CD4-positive, alpha-beta T cell treated with Interleukin-6 at 100 ng/mL for 8 hours (primary cell): ENCODE data around the gene FOXK2.

ENCODE experiments used
- DNase-seq: peaks from one replicate; pipeline ENCODE4 v3.0.0-alpha.2; 2020; ENCODE audit warnings: mixed read lengths, low spot score

Gene FOXK2

GRCh38 chr17:82609655-82610054, 90.1 kb downstream of the FOXK2 start:
- DNase-seq = no peak

- no peak for DNase-seq
These were observed 91.9 kb downstream of the FOXK2 start for GRCh38 chr17:82611140-82612058.

DNA sequence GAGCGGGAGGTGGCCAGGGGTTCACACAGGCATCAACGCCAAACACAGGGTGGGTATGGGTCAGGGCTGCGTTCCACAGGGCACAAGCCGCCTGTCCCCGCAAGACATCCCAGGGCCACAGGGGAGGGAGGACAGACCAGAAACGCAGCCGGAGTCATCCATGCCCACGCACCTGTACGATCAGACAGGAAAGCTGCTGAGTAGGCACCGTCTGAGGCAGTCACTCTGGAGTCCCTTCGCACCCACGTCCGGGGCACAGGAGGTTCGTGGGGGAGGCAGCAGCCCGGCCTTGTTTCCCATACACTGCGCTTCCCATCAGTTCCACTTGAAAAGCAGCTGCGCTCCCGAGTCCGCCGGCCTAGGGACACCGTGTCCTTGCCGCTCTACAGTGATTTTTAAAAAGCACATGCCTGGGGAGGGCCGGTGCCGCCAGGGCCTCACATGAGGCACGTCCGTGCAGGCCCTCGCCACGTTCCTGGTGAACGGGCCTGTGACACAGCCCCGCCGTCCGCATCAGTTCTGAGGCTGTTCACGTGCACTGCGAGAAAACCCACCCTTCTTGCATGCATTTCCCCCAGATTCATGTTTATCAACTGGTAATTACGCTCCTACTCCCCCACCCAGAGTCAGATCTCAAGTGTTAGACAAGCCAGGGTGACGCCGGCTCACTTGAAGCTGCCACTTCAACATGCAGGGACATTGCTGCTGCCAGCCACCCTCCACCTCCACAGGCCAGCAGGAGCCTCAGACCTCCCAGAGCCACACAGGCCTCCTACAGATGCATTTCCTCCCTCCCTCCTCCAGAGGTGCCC, 94.0 kb downstream of the FOXK2 start:
- DNase-seq = no peak

- no peak for DNase-seq
These were observed 94.6 kb downstream of the FOXK2 start for GRCh38 chr17:82614095-82614631.

DNA sequence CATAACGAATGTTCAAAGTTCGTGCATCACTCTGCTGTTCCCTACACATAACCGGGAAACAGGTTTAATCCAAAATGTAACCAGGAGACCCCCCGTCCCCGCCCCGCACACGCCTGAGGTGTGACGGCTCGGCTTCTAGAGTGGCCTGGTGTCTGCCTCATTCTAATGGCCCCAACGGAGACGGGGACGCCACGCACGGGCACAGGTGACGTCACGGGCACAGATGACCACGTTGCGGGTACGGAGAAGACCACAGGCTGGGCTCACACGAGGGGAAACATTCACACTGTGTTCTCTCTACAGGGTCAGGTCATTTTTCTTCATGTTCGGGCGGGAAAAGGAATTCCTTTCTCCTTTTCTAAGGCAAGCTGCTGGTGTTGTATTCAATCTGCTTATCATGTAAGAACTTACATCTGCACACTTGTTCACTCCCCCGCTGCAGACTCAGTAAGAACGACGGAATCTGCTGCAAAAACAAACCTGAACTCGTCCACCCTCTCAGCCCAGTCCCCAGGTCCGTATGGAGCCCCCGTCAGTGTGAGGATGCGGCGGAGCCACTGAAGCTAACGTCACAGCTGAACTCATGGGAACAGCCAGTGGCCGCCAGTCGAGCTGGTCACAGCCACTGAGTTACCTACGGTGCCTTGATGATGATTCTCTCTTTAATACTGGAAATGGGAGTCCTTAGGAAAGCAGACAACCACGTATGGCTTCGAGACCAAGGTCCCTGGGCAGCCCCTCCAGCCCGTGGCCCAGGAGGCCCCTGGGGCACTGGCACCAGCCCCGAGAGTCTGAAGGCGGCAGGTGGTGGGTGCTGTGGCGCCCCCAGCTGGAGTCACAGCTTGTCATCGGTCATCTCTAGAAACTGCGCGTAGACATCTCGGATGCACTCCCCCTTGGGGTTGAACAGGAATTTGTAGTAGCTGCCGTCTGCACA, 95.8 kb downstream of the FOXK2 start:
- DNase-seq = no peak

DNA sequence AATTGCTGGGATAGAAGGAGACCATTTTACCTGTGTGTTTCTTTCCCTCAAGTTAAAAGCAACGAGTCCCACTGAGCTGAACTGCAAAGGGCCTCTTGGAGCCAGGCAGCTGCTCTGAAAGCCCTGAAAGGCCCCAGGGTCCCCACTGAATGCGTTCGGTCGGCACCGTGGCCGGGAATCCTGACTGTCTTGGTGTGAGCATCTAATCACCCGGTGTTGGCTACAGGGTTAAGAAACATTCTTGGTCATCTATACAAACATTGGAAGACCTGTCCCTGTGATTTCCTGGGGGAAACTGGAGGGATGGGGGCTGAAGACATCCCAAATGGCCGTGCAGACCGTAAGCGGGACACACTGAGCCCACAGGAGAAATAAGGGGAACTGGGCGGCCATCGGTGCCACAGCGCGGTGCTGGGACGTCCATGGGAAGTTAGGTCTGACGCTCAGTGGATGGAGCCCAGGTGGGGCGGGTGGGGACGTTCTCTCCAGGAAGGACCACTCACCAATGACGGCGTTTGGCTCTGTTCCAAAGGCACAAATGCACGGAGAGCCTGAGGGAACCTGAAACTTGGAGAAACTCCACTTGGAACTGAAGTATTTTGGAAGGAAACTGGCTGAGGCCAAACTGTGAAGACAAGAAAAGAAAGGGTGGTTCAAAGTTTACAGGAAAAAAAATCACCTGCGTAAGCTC, 96.6 kb downstream of the FOXK2 start:
- no peak for DNase-seq

GRCh38 chr17:82619211-82619610, 99.7 kb downstream of the FOXK2 start:
- DNase-seq = no peak

GRCh38 chr17:82619641-82620040, 100.1 kb downstream of the FOXK2 start:
- no peak for DNase-seq

DNA sequence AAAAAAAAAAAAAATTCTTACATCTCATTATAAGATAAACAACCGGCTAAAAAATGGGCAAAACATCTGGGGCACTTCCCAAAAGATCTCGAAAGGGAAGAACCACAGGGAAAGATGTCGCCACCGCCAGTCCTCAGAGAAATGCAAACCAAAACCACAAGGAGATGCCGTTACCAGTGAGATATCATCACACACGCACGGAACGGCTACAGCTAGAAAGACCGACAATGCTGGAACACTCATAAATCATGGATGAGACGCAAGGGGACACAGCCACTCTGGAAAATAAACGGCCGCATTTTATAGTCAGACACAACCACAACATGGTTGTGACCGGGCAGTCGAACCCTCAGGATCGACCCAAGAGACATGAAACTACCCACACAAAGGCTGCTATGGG, 104.2 kb downstream of the FOXK2 start:
- DNase-seq = no peak

- no peak for DNase-seq
These were observed 107.9 kb downstream of the FOXK2 start for GRCh38 chr17:82627405-82627804.

DNA sequence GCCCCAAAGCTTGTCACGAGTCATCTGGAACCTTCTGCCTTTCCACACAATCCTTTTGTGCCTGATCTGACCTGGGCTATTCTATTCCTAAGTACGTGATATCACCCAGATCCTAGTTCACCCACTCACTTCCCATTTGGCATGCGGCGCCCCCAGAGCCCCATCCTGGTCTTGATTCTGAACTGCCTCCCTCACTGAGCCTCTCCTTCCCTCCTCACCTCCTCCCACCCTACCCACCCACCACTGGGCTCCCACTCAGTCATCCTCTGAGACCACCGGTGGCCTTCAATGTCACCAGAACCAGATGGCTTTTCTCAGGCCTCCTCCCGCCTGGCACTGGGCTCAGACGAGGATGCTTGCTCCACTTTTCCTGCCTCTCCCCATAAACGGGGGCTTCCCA, 110.2 kb downstream of the FOXK2 start:
- no peak for DNase-seq

DNA sequence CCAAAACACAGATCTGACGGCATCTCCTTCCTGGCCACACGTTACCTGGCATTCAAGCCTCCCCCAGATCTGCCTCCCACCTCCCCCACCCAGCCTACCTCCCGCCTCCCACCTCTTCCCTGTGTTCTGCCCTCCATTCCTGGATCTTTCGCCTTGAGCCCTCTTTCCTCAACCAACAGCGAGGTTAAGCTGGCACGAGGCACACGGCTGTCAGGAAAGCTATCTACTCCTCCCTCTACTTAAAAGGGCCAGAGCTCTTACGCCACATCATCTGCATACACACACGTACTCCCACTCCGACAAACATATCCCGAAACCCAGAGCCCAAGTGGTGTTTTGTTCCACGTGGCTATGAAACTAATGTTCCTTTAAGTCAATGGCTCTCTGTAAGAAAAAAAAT, 110.7 kb downstream of the FOXK2 start:
- no peak for DNase-seq

DNA sequence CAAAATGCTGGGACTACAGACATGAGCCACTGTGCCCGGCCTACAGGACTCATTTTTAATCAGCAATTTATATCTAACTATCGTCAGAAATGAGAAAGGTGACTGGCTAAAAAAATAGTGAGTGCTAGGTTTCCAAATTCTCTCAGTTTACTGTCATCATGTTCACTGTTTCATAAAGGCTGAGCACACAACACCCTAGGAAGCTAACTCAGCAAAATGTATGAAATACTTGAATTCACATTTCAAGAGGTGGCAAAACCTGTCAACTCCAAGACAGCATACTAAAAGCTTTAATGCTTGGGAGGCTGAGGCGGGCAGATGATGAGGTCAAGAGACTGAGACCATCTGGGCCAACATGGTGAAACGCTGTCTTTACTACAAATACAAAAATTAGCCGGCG, 112.0 kb downstream of the FOXK2 start:
- DNase-seq = no peak

GRCh38 chr17:82632451-82632850, 112.9 kb downstream of the FOXK2 start:
- DNase-seq = no peak

GRCh38 chr17:82633343-82633742, 113.8 kb downstream of the FOXK2 start:
- DNase-seq = no peak

- DNase-seq = no peak
These were observed 117.4 kb downstream of the FOXK2 start for GRCh38 chr17:82636626-82637598.

DNA sequence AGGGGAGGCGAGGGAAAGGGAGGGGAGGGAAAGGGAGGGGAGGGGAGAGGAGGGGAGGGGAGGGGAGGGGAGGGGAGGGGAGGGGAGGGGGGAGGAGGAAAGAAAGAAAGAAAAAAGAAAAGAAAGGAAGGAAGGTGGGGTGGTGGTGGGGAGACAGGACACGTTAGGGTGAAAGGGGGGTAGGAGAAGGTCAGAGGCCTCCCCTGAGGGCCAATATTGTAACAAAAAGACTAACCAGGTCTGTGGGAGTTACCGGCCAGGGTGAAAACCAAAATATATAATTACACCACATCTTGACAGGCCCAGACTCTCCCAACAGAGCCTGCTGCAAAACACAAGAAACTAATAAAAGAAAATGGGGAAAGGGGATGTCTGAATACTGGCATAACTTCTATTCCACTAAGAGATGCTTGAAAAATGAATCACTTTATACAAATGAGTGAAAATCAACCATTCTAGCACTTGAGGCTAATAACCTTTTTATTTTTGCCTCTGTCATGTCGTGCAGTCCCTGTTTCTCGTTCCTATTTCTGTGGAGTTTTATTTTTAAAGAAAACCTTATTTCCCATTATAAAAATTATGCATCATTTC, 118.7 kb downstream of the FOXK2 start:
- no peak for DNase-seq

GRCh38 chr17:82639628-82640027, 120.1 kb downstream of the FOXK2 start:
- no peak for DNase-seq

DNA sequence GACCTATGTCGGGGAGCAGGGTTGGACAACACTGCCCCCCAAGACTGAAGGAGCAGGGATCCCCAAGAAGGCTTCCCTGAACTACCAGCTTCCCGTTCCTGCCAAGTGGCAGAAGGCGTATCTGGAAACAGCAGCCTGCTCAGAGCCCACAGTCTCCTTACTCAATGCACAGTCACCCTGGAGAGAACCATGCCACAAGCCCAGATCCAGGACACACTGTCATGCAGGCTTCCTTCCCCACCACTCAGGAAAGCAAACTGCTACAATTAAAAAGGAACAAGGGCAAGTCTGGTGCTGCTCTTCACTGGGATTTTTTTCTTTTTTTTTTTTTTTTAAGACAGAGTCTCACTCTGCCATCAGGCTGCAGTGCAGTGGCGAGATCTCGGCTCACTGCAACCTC, 120.5 kb downstream of the FOXK2 start:
- no peak for DNase-seq

- no peak for DNase-seq
These were observed 122.5 kb downstream of the FOXK2 start for GRCh38 chr17:82642022-82642421.
